Measurements from ENCODE around the gene MEIOSIN.
"Not testable (repeated sequence)": the region's sequence is repeated elsewhere in the genome, so short reads cannot be mapped to it uniquely, and the experiment has no call there.

MEIOSIN gene

DNA sequence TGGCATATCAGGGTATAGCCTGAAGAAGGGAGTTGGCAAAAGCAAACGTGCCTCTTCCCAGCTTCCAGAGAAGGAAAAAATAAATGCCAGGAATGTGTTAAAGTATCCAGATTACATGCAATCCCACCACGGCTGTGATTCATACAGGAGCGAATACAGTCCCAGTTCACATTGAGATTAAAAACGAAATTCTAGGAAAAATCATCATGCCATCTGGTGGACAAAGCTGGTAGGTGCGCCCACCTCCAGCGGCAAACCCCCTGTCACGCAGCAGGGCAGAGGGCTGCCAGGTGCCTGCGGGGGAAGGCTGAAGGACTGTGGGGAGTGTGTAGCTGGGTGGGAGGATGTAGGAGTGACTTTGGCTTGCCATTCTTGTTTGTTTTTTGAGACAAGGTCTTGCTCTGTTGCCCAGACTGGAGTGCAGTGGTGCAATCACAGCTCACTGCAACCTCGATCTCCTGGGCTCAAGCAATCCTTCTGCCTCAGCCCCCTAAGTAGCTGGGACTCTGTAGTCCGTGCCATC lies 65.8 kb downstream of the MEIOSIN start:
- peak; percentile 65 for DNase-seq (ENCODE audit: low spot score)

DNA sequence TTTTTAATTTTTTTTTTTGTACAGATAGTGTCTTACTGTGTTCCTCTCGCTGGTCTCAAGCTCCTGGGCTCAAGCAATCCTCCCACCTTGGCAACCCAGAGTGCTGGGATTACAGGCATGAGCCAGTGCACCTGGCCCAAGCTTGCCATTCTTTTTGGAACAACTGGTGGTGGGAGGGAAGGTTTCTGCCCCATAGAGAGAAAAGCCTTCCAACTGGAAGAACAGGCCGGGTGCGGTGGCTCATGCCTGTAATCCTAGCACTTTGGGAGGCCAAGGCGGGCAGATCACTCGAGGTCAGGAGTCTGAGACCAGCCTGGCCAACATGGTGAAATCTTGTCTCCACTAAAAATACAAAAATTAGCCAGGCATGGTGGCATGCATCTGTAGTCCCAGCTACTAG lies 66.3 kb downstream of the MEIOSIN start:
- DNase-seq (ENCODE audit: low spot score): not testable (repeated sequence)

DNA sequence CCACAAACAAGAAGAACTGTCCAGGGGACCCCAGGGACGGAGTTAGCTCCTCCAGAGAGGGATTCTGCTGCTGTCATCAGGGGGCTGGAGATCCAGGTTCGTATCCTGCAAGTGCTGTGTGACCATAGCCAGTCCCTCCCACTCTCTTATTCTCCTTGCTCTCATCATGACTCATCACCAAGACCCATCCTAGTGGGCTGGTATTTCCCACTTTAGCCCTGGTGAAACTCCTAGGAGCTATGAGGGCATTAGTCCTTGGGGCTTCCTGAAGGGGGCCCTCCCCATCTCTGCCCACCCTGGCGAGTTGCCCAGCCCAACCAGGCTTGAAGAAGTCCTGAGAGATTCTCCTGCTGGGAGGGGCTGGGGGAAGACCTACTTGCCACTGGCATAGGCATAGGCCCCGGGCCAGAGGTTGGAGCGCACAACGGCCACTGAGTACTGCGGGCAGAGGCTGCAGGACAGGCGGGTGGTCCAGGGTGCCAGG lies 66.9 kb downstream of the MEIOSIN start:
- no peak for DNase-seq (ENCODE audit: low spot score)

DNA sequence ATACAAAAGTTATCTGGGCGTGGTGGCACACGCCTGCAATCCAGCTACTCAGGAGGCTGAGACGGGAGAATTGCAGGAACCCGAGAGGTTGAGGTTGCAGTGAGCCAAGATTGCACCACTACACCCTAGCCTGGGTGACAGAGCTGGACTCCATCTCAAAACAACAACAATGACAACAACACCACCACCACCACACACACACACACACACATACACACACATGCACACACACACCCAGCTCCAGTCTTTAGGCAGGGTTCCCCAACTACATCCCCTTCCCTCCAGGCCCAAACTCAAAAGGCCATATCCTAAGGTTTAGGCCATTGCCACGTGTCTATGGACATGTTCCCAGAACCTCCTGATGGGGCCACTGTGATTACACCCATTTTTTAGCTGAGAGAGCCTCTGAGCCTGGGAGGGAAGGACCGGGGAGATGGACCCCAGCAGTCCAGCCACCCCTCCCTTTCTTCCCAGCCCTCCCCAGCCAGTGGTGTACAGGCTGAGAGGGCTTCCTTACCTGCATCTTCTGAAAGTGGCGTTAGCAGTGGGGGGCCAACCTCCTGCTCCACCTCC lies 68.5 kb downstream of the MEIOSIN start:
- no peak for DNase-seq (ENCODE audit: low spot score)

DNA sequence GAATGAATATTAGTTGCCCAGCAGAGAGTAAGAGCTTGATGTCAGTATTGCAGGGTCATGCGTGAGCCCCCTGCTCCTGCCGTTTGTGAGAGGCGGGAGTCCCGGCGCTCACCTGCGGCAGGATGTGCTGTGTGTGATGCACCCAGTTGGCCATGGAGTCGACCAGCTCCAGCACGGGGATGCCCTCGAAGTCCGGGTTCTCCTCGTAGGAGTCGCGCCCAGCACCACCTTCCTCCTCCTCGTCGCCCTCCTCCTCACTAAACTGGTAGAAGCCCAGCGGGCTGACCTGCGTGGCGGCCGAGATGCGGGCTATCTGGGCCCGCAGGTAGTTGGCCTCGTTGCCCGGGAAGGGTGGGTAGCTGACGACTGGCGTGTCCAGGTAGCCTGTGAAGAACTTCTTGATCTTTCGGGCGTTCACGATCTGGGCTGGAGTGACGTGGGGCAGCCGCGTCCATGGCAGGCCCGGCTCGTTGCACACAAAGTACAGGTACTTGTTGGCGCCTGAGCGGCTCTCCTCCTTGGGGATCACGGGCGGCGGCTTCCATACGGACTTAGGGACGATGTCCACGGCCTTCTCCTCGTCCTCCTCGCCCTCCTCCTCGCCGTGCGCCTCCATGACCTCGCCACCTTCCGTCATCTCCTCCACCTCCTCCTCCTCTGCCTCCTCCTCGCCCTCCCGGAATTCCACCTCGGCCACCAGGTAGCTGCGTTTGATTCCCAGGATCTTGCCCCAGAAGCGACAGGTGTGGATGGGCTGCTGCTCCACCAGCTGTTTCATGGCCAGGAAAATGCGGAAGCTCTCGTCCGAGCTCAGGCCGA lies 71.1 kb downstream of the MEIOSIN start:
- no peak for DNase-seq (ENCODE audit: low spot score)

DNA sequence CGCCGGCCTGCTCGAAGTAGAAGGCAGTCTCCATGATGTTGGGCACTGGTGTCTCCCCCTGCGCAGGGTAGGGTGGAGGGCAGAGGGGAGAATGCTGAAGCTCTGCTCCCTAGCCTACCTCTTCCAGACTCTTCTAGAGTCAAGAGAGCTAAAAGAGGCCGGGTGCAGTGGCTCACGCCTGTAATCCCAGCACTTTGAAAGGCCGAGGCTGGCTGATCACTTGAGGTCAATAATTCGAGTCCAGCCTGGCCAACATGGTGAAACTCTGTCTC lies 71.7 kb downstream of the MEIOSIN start:
- DNase-seq (ENCODE audit: low spot score): no peak

DNA sequence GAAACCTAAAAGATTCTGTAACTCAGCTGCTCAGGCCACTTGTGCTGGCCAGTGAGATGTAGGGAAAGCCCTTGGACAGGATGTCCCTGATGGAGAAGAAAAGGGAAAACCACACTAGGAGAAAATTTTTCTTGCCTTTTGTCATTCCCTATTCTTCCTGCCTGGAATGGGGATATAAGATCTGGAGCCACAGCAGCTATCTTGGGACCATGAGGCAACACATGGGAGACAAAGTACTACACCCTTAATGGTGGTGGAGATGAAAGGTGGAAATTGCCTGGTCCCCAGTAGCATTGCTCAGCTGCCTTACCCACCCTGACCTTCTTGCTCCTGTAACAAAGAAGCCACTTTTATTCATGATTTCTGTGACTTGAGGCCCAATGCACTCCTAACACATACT lies 72.5 kb downstream of the MEIOSIN start:
- DNase-seq (ENCODE audit: low spot score): no peak

DNA sequence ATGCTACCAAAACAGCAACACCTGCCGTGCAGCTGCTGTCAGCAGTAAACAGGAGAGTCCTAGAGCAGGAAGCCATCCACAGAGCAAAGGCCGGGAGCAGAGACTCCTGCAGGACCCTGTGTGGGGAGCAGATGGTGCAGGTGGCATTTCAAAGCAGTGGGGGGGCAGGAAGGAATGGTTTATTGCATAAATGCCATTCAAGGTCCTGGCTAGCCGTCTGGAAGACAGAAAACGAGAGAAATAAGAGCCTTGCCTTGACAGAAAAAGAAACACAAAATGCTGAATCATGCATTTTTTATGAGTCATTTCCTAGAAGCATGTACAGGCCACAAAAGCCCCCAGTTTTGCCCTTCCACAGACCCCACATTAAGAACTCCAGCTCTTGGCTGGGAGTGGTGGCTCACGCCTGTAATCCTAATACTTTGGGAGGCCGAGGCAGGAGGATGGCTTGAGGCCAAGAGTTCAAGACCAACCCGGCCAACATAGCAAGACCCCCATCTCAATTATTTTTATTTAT lies 76.5 kb downstream of the MEIOSIN start:
- DNase-seq (ENCODE audit: low spot score): no peak

DNA sequence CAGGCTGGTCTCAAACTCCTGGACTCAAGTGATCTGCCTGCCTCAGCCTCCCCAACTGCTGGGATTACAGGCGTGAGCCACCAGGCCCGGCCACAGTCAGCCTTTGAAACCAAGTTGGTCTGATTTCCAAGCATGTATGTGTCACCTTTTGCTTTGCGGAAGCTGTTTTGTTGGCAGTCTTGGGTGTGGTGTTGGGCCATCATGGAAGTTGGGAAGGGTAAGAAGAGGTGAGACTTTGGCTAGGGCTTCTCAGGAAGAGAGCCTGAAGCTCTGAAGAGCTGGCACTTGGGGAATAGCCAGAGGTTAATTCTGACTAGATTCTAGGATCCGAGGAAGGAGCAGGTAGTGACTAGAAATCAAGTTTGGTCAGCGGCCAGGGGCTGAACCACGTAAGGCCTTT lies 79.1 kb downstream of the MEIOSIN start:
- DNase-seq (ENCODE audit: low spot score): no peak

Data from Ammon's horn (tissue), 1 donor.